ENCODE results near the gene SNAP91.

DNA sequence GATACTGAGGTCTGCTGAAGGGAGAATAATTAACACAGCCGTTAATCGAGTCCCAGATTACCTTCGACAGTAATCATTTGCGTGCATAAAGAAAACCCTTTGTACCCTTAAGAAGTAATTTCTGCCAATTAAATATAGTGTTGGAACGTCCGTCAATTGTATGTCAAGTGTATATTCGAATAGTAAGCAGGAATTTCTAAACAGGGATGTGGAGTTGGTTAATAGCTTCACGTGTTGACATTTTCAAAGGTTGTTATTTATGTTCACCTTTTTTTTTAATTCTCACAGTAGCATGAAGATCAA, 798 bp upstream of the SNAP91 start:
- TF ChIP-seq, protein P1, sequence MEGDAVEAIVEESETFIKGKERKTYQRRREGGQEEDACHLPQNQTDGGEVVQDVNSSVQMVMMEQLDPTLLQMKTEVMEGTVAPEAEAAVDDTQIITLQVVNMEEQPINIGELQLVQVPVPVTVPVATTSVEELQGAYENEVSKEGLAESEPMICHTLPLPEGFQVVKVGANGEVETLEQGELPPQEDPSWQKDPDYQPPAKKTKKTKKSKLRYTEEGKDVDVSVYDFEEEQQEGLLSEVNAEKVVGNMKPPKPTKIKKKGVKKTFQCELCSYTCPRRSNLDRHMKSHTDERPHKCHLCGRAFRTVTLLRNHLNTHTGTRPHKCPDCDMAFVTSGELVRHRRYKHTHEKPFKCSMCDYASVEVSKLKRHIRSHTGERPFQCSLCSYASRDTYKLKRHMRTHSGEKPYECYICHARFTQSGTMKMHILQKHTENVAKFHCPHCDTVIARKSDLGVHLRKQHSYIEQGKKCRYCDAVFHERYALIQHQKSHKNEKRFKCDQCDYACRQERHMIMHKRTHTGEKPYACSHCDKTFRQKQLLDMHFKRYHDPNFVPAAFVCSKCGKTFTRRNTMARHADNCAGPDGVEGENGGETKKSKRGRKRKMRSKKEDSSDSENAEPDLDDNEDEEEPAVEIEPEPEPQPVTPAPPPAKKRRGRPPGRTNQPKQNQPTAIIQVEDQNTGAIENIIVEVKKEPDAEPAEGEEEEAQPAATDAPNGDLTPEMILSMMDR (IDR thresholded peaks at IDR 0.05) = no peak
- no peak for TF ChIP-seq POLR2A (IDR thresholded peaks at IDR 0.05)
